Fibroblast of skin of right quadriceps (primary cell): ENCODE results near the gene NTNG1.

Source experiments
- DNase-seq: peaks from one replicate; pipeline ENCODE4 v3.0.0-alpha.2; 2013

Gene NTNG1

GRCh38 chr1:107344268-107344760, 203.5 kb downstream of the NTNG1 start:
- DNase-seq: no peak

GRCh38 chr1:107344836-107345235, 204.0 kb downstream of the NTNG1 start:
- DNase-seq: no peak

GRCh38 chr1:107352850-107353249, 212.0 kb downstream of the NTNG1 start:
- DNase-seq: no peak

- DNase-seq: peak; percentile 38
Observed at GRCh38 chr1:107357376-107357775, 216.5 kb downstream of the NTNG1 start.

- DNase-seq: peak; percentile 1
Observed at GRCh38 chr1:107358619-107359327, 217.9 kb downstream of the NTNG1 start.

GRCh38 chr1:107359472-107360241, 218.8 kb downstream of the NTNG1 start:
- no peak for DNase-seq

- DNase-seq: no peak
Observed at GRCh38 chr1:107362468-107363140, 221.8 kb downstream of the NTNG1 start.

GRCh38 chr1:107363154-107363553, 222.3 kb downstream of the NTNG1 start:
- no peak for DNase-seq

GRCh38 chr1:107365527-107366240, 224.8 kb downstream of the NTNG1 start:
- DNase-seq: no peak

GRCh38 chr1:107378426-107378825, 237.6 kb downstream of the NTNG1 start:
- DNase-seq: no peak

- peak; percentile 1 for DNase-seq
Observed at GRCh38 chr1:107378866-107379265, 238.0 kb downstream of the NTNG1 start.

- DNase-seq: no peak
Observed at GRCh38 chr1:107379826-107380225, 239.0 kb downstream of the NTNG1 start.

GRCh38 chr1:107389410-107390396, 248.9 kb downstream of the NTNG1 start:
- no peak for DNase-seq

- DNase-seq: no peak
Observed at GRCh38 chr1:107394301-107394700, 253.5 kb downstream of the NTNG1 start.

GRCh38 chr1:107401704-107402103, 260.9 kb downstream of the NTNG1 start:
- DNase-seq: no peak

GRCh38 chr1:107404756-107405155, 263.9 kb downstream of the NTNG1 start:
- DNase-seq: peak; percentile 74

GRCh38 chr1:107405236-107405635, 264.4 kb downstream of the NTNG1 start:
- DNase-seq: peak; percentile 84

- no peak for DNase-seq
Observed at GRCh38 chr1:107407011-107407410, 266.2 kb downstream of the NTNG1 start.

GRCh38 chr1:107413546-107413945, 272.7 kb downstream of the NTNG1 start:
- no peak for DNase-seq

GRCh38 chr1:107413951-107414350, 273.1 kb downstream of the NTNG1 start:
- DNase-seq: no peak

GRCh38 chr1:107414550-107414949, 273.7 kb downstream of the NTNG1 start:
- peak; percentile 3 for DNase-seq

- DNase-seq: no peak
Observed at GRCh38 chr1:107415241-107415640, 274.4 kb downstream of the NTNG1 start.
